GM12878 (cell line): ENCODE measurements around the gene AGPAT4. TPM values are rescaled to one million over a fixed set of nuclear protein-coding genes. Genes with fewer than 3 reads are reported as not detected.

Source experiments
- ATAC-seq: fragments of 200-7000 bp; cut with Tn5 transposase; 3 replicates; pipeline ENCODE4 v1.9.1; 2020; ENCODE audit warnings: mild to moderate bottlenecking, moderate library complexity
- BruUV-seq: library from RNA; stranded (reverse); fragments of 400-500 nt; replicated peaks from 2 replicates; lab custom pipeline; 2021; lab: Mats Ljungman, UMichigan
- CTCF ChIA-PET: fragments of 300-600 bp; sonication (Branson Sonifier 250); formaldehyde crosslinking; extraction: SDS; loops from one replicate; lab custom pipeline; 2021; ENCODE audit warnings: inconsistent platforms; lab: Yijun Ruan, JAX
- POLR2A ChIA-PET: fragments of 350-600 bp; formaldehyde crosslinking; extraction: SDS; loops from one replicate; lab custom pipeline; 2021; ENCODE audit warnings: inconsistent platforms; lab: Charles Lee
- RAD21 ChIA-PET: fragments of 300-600 bp; sonication (Branson Sonifier 250); formaldehyde crosslinking; loops from one replicate; lab custom pipeline; 2023; ENCODE audit warnings: antibody characterized with exemption; ENCODE audit not compliant: unreplicated experiment; lab: Charles Lee
- SMC1A ChIA-PET: fragments of 300-600 bp; sonication (Branson Sonifier 250); formaldehyde crosslinking; loops from one replicate; lab custom pipeline; 2023; ENCODE audit not compliant: unreplicated experiment, uncharacterized antibody; lab: Charles Lee
- DNase-seq: peaks from one replicate; pipeline ENCODE4 v3.0.0-alpha.2; 2011; ENCODE audit warnings: low read depth, low spot score
- FAIRE-seq: peaks from 3 replicates; lab custom pipeline; 2011; peaks lifted over from hg19 to GRCh38; lab: Jason Lieb, UNC
- H2AFZ ChIP-seq: 2 replicates; pipeline ENCODE4 v1.6.0; 2011; ENCODE audit warnings: low read depth, low read length, control low read depth; ENCODE audit not compliant: control insufficient read depth
- H3K27ac ChIP-seq: 2 replicates; pipeline ENCODE4 v1.5.1; 2011; ENCODE audit warnings: control low read depth; ENCODE audit not compliant: control insufficient read depth, insufficient read depth
- H3K27me3 ChIP-seq, 2 experiments: replicated peaks in 1 of 2; 2 replicates each; pipeline versions ENCODE4 v1.6.0 to v1.6.1; 2011; ENCODE audit warnings: low read length in 1 of 2; ENCODE audit not compliant: control insufficient read depth in 2 of 2, insufficient read depth in 2 of 2
- H3K36me3 ChIP-seq, 2 experiments: 2 replicates each; pipeline ENCODE4 v1.5.1; 2011; ENCODE audit warnings: low read length in 1 of 2; ENCODE audit not compliant: control insufficient read depth in 2 of 2, insufficient read depth in 2 of 2
- H3K4me1 ChIP-seq: 2 replicates; pipeline ENCODE4 v1.6.1; 2011; ENCODE audit warnings: mild to moderate bottlenecking, low read length, moderate library complexity, mixed read lengths; ENCODE audit not compliant: control insufficient read depth, insufficient read depth
- H3K4me2 ChIP-seq: 2 replicates; pipeline ENCODE4 v1.6.0; 2011; ENCODE audit warnings: control low read depth; ENCODE audit not compliant: control insufficient read depth, insufficient read depth
- H3K4me3 ChIP-seq: fragments of 200-600 bp; sonication (generic); 2 replicates; pipeline ENCODE4 v1.5.1; 2016
- H3K79me2 ChIP-seq: 2 replicates; pipeline ENCODE4 v1.6.0; 2011; ENCODE audit warnings: low read length; ENCODE audit not compliant: control insufficient read depth, insufficient read depth
- H3K9ac ChIP-seq: 2 replicates; pipeline ENCODE4 v1.8.0; 2011; ENCODE audit warnings: low read length, control low read depth, mixed read lengths; ENCODE audit not compliant: control insufficient read depth, insufficient read depth
- H3K9me3 ChIP-seq: replicated peaks from 3 replicates; pipeline ENCODE4 v1.5.1; 2011; ENCODE audit warnings: mild to moderate bottlenecking, low read length; ENCODE audit not compliant: control insufficient read depth, insufficient read depth
- H4K20me1 ChIP-seq: 2 replicates; pipeline ENCODE4 v1.6.0; 2011; ENCODE audit not compliant: control insufficient read depth, insufficient read depth
- BACH1 ChIP-seq: fragments of 450-650 bp; IDR thresholded peaks from 2 replicates; pipeline ENCODE4 v1.6.1; 2017; ENCODE audit warnings: mild to moderate bottlenecking, borderline replicate concordance
- BCL11A ChIP-seq: IDR thresholded peaks from 2 replicates; pipeline ENCODE4 v1.6.1; 2011; ENCODE audit warnings: low read depth, low read length
- CHD2 ChIP-seq: IDR thresholded peaks from 2 replicates; pipeline ENCODE4 v1.6.1; 2011; ENCODE audit warnings: low read depth, low read length, improper control_type of control experiment, borderline replicate concordance
- FOS ChIP-seq: IDR thresholded peaks from 3 replicates; pipeline ENCODE4 v1.6.1; 2011; ENCODE audit warnings: borderline replicate concordance; ENCODE audit not compliant: insufficient read length; ENCODE audit errors: extremely low read depth
- FOXK2 ChIP-seq: fragments of 450-650 bp; IDR thresholded peaks from 2 replicates; pipeline ENCODE4 v1.6.1; 2017; ENCODE audit warnings: mild to moderate bottlenecking, moderate library complexity
- HCFC1 ChIP-seq: fragments of 150-350 bp; IDR thresholded peaks from 2 replicates; pipeline ENCODE4 v1.6.1; 2014; ENCODE audit warnings: low read length
- HDAC2 ChIP-seq: fragments of 200-600 bp; sonication (generic); IDR thresholded peaks from 2 replicates; pipeline ENCODE4 v1.6.1; 2017
- HDGF ChIP-seq: fragments of 450-650 bp; IDR thresholded peaks from 2 replicates; pipeline ENCODE4 v1.6.1; 2016; ENCODE audit warnings: antibody characterized with exemption
- LARP7 ChIP-seq: fragments of 450-650 bp; IDR thresholded peaks from 2 replicates; pipeline ENCODE4 v1.6.1; 2017; ENCODE audit warnings: mild to moderate bottlenecking
- SUZ12 ChIP-seq: fragments of 200-600 bp; sonication (generic); IDR thresholded peaks from one replicate; pipeline ENCODE4 v1.6.1; 2018; ENCODE audit warnings: antibody characterized with exemption, mild to moderate bottlenecking; ENCODE audit not compliant: unreplicated experiment
- ZBED1 ChIP-seq: IDR thresholded peaks from 2 replicates; pipeline ENCODE4 v1.6.1; 2016; ENCODE audit warnings: borderline replicate concordance
- ZSCAN29 ChIP-seq: fragments of 450-650 bp; IDR thresholded peaks from 2 replicates; pipeline ENCODE4 v1.6.1; 2017; ENCODE audit warnings: mild to moderate bottlenecking, moderate library complexity
- WGBS: methylation state at CpG from one replicate; pipeline ENCODE4 v1.1.6; 2016; ENCODE audit warnings: low lambda C conversion rate; ENCODE audit not compliant: insufficient replicate concordance, insufficient coverage; ENCODE audit errors: missing lambda C conversion rate; 5-methylcytosine and 5-hydroxymethylcytosine counted together
- in situ Hi-C: fragments of 300-500 bp; cut with MboI; formaldehyde crosslinking; loops from 9 replicates; pipeline ENCODE4 v1.14.3; 2018; ENCODE audit warnings: mixed read lengths
- intact Hi-C: fragments of 100-400 bp; cut with micrococcal nuclease; formaldehyde crosslinking; loops from one replicate; pipeline ENCODE4 v1.14.2; 2022; ENCODE audit not compliant: unreplicated experiment
- polyA plus RNA-seq, 11 experiments: library from polyadenylated mRNA; depleted of rRNA in 4 of 11; unstranded in 6 of 11; stranded (reverse) in 5 of 11; fragments of >200 nt; fragmentation: Nextera tagmentation in 4 of 11; fragmentation: Illumina TruSeq in 1 of 11; extraction: Ambion mirVana in 4 of 11; extraction: Trizol in 1 of 11; gene quantifications; 1 replicate in 1 of 11; 2 replicates in 10 of 11; pipeline versions ENCODE4 v1.2.1 to v1.2.3, GENCODE V29; 2011 to 2016; ENCODE audit warnings: inconsistent platforms in 2 of 11, missing spikeins in 2 of 11, low read depth in 1 of 11
- total RNA-seq, 4 experiments: library from RNA; depleted of rRNA in 3 of 4; stranded (reverse); fragments of >200 nt in 3 of 4; fragmentation: Illumina TruSeq in 1 of 4; extraction: Trizol in 1 of 4; gene quantifications; 2 replicates each; pipeline versions ENCODE4 v1.2.1 to v1.2.3, GENCODE V29; 2013 to 2021
- TF ChIP-seq, protein P1 (sequence below): fragments of 450-650 bp; IDR thresholded peaks from 2 replicates; pipeline ENCODE4 v1.6.1; 2017; ENCODE audit warnings: borderline replicate concordance
- TF ChIP-seq, protein P2 (sequence below): fragments of 450-650 bp; IDR thresholded peaks from 2 replicates; pipeline ENCODE4 v1.6.1; 2014; ENCODE audit warnings: mild to moderate bottlenecking
- TF ChIP-seq, protein P3 (sequence below), 3 experiments: IDR thresholded peaks in 2 of 3; conservative IDR thresholded peaks in 1 of 3; 2 replicates each; pipeline ENCODE4 v1.5.1; 2011; ENCODE audit warnings: low read depth in 3 of 3, low read length in 3 of 3, mild to moderate bottlenecking in 3 of 3, control low read depth in 2 of 3, moderate library complexity in 2 of 3, inconsistent platforms in 1 of 3, mixed read lengths in 1 of 3; ENCODE audit not compliant: control insufficient read depth in 2 of 3, insufficient read depth in 1 of 3; ENCODE audit errors: extremely low read depth in 1 of 3
- TF ChIP-seq, protein P4 (sequence below): IDR thresholded peaks from 2 replicates; pipeline ENCODE4 v1.6.1; 2011; ENCODE audit warnings: low read depth, mild to moderate bottlenecking, low read length, moderate library complexity, borderline replicate concordance; ENCODE audit errors: extremely low read depth
- TF ChIP-seq, protein P5 (sequence below): fragments of 450-650 bp; formaldehyde crosslinking; IDR thresholded peaks from 2 replicates; pipeline ENCODE4 v1.4.0; 2020; ENCODE audit warnings: mild to moderate bottlenecking, moderate library complexity

The AGPAT4 gene
- total and polyA plus RNA-seq, 10 of the 15 experiments (the other 5 are each of a cell fraction or from before 2014, with no cell fraction given) = 0.34 to 2.2 (median 1.3) TPM

DNA sequence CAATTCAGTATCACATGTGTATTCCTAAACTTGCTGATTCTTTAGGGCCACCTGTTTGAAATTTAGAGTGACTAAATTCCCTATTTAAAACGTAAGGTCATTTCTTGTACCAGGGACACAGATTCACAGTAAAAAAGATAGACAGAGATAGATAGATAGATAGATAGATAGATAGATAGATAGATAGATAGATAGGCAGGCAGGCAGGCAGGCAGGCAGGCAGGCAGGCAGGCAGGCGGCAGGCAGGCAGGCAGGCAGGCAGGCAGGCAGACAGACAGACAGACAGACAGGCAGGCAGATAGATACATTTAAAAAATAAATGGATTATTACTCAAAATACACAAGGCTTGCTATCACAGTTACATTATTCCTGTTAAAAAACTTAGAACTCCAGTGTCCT lies 54.2 kb downstream of the AGPAT4 start:
- ChIA-PET CTCF (interaction anchor here (0.8 kb wide), 1 partner anchor 151 kb away, joined by 3 read pairs; no protein-coding TSS in a partner anchor), POLR2A (no interaction called here), RAD21 (interaction anchor here (1.0 kb wide), 1 partner anchor 289 kb away, joined by 3 read pairs; no protein-coding TSS in a partner anchor), SMC1A (no interaction called here)
- Histone ChIP-seq H3K4me2 (no peak overlapping the region), H2AFZ (no peak overlapping the region), H3K9ac (no peak overlapping the region), H3K9me3 (no peaks in the 10 kb centered on the region), H3K27ac (no peak overlapping the region), H4K20me1 (no peaks in the 10 kb centered on the region), H3K4me1 (no peaks in the 10 kb centered on the region), H3K79me2 (no peaks in the 10 kb centered on the region), H3K27me3 (no peaks in the 10 kb centered on the region), H3K36me3 (no peaks in the 10 kb centered on the region), H3K4me3 (no peak overlapping the region)
- ATAC-seq (no peak), FAIRE-seq (no peak), DNase-seq (no peak)
- no peak for TF ChIP-seq BCL11A
- no peak for TF ChIP-seq SUZ12
- TF ChIP-seq ZBED1 = no peak
- no peak for TF ChIP-seq HDGF
- no peak for TF ChIP-seq LARP7
- no peak for TF ChIP-seq HDAC2
- TF ChIP-seq, protein P1, sequence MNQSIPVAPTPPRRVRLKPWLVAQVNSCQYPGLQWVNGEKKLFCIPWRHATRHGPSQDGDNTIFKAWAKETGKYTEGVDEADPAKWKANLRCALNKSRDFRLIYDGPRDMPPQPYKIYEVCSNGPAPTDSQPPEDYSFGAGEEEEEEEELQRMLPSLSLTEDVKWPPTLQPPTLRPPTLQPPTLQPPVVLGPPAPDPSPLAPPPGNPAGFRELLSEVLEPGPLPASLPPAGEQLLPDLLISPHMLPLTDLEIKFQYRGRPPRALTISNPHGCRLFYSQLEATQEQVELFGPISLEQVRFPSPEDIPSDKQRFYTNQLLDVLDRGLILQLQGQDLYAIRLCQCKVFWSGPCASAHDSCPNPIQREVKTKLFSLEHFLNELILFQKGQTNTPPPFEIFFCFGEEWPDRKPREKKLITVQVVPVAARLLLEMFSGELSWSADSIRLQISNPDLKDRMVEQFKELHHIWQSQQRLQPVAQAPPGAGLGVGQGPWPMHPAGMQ = no peak
- TF ChIP-seq, protein P2, sequence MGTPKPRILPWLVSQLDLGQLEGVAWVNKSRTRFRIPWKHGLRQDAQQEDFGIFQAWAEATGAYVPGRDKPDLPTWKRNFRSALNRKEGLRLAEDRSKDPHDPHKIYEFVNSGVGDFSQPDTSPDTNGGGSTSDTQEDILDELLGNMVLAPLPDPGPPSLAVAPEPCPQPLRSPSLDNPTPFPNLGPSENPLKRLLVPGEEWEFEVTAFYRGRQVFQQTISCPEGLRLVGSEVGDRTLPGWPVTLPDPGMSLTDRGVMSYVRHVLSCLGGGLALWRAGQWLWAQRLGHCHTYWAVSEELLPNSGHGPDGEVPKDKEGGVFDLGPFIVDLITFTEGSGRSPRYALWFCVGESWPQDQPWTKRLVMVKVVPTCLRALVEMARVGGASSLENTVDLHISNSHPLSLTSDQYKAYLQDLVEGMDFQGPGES = no peak
- TF ChIP-seq, protein P3, sequence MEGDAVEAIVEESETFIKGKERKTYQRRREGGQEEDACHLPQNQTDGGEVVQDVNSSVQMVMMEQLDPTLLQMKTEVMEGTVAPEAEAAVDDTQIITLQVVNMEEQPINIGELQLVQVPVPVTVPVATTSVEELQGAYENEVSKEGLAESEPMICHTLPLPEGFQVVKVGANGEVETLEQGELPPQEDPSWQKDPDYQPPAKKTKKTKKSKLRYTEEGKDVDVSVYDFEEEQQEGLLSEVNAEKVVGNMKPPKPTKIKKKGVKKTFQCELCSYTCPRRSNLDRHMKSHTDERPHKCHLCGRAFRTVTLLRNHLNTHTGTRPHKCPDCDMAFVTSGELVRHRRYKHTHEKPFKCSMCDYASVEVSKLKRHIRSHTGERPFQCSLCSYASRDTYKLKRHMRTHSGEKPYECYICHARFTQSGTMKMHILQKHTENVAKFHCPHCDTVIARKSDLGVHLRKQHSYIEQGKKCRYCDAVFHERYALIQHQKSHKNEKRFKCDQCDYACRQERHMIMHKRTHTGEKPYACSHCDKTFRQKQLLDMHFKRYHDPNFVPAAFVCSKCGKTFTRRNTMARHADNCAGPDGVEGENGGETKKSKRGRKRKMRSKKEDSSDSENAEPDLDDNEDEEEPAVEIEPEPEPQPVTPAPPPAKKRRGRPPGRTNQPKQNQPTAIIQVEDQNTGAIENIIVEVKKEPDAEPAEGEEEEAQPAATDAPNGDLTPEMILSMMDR (IDR thresholded peaks at IDR 0.05 in 2 of 3, conservative IDR thresholded peaks at IDR 0.05 in 1 of 3; ENCODE audit: control insufficient read depth in 2 of 3, extremely low read depth in 1 of 3, insufficient read depth in 1 of 3, low read depth in 3 of 3, low read length in 3 of 3) = no peak
- TF ChIP-seq FOXK2 = no peak
- TF ChIP-seq, protein P4, sequence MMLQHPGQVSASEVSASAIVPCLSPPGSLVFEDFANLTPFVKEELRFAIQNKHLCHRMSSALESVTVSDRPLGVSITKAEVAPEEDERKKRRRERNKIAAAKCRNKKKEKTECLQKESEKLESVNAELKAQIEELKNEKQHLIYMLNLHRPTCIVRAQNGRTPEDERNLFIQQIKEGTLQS = no peak
- TF ChIP-seq, protein P5, sequence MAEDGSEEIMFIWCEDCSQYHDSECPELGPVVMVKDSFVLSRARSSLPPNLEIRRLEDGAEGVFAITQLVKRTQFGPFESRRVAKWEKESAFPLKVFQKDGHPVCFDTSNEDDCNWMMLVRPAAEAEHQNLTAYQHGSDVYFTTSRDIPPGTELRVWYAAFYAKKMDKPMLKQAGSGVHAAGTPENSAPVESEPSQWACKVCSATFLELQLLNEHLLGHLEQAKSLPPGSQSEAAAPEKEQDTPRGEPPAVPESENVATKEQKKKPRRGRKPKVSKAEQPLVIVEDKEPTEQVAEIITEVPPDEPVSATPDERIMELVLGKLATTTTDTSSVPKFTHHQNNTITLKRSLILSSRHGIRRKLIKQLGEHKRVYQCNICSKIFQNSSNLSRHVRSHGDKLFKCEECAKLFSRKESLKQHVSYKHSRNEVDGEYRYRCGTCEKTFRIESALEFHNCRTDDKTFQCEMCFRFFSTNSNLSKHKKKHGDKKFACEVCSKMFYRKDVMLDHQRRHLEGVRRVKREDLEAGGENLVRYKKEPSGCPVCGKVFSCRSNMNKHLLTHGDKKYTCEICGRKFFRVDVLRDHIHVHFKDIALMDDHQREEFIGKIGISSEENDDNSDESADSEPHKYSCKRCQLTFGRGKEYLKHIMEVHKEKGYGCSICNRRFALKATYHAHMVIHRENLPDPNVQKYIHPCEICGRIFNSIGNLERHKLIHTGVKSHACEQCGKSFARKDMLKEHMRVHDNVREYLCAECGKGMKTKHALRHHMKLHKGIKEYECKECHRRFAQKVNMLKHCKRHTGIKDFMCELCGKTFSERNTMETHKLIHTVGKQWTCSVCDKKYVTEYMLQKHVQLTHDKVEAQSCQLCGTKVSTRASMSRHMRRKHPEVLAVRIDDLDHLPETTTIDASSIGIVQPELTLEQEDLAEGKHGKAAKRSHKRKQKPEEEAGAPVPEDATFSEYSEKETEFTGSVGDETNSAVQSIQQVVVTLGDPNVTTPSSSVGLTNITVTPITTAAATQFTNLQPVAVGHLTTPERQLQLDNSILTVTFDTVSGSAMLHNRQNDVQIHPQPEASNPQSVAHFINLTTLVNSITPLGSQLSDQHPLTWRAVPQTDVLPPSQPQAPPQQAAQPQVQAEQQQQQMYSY (CRISPR knock-in tag) = no peak
- TF ChIP-seq ZSCAN29 = no peak
- TF ChIP-seq HCFC1 = no peak
- TF ChIP-seq FOS = no peak
- TF ChIP-seq CHD2 = no peak
- TF ChIP-seq BACH1 = no peak
- in situ Hi-C loops (no loop called here), intact Hi-C loops (loop anchor here (2.0 kb wide), 1 partner anchor 289 kb away; no protein-coding TSS in a partner anchor)
- WGBS = 43% methylated on average over 2 of the region's 2 CpGs
- no TSS peak for BruUV-seq
